PC-9 (cell line): ENCODE results near the gene EBF4. TPM values are rescaled to one million over a fixed set of nuclear protein-coding genes. Genes with fewer than 3 reads are reported as not detected.
"Not testable (repeated sequence)": the region's sequence is repeated elsewhere in the genome, so short reads cannot be mapped to it uniquely, and the experiment has no call there.

Experiments used
- BruUV-seq: library from RNA; stranded (reverse); fragments of 400-500 nt; replicated peaks from 2 replicates; lab custom pipeline; 2021; lab: Mats Ljungman, UMichigan
- CTCF ChIA-PET: fragments of 300-600 bp; sonication (Branson Sonifier 250); formaldehyde crosslinking; loops from one replicate; lab custom pipeline; 2022; ENCODE audit warnings: antibody characterized with exemption; lab: Charles Lee
- POLR2A ChIA-PET: fragments of 300-600 bp; sonication (Branson Sonifier 250); formaldehyde crosslinking; loops from one replicate; lab custom pipeline; 2022; ENCODE audit warnings: antibody characterized with exemption; ENCODE audit not compliant: unreplicated experiment; lab: Charles Lee
- DNase-seq, 2 experiments: peaks; one replicate each; pipeline versions ENCODE4 v3.0.0 to v3.0.0-alpha.2; 2015 to 2022; ENCODE audit warnings: mixed read lengths in 1 of 2
- H2AFZ ChIP-seq: fragments of 200-600 bp; sonication (generic); 2 replicates; pipeline ENCODE4 v1.8.1; 2017; ENCODE audit warnings: antibody characterized with exemption
- H3F3A ChIP-seq: fragments of 200-600 bp; sonication (generic); 2 replicates; pipeline ENCODE4 v1.8.1; 2017; ENCODE audit warnings: antibody characterized with exemption, mild to moderate bottlenecking, low read depth; ENCODE audit not compliant: insufficient read depth
- H3K27ac ChIP-seq: fragments of 200-600 bp; sonication (generic); 2 replicates; pipeline ENCODE4 v1.6.1; 2016; ENCODE audit warnings: mixed run types
- H3K27me3 ChIP-seq: fragments of 200-600 bp; sonication (generic); 2 replicates; pipeline ENCODE4 v1.6.1; 2016; ENCODE audit warnings: low read depth, mixed run types; ENCODE audit not compliant: insufficient read depth
- H3K36me3 ChIP-seq: fragments of 200-600 bp; sonication (generic); 2 replicates; pipeline ENCODE4 v1.6.1; 2016; ENCODE audit warnings: low read depth, mixed run types
- H3K4me1 ChIP-seq: fragments of 200-600 bp; sonication (generic); replicated peaks from 2 replicates; pipeline ENCODE4 v1.6.1; 2016; ENCODE audit warnings: mixed run types; ENCODE audit not compliant: insufficient read depth
- H3K4me2 ChIP-seq: fragments of 200-600 bp; sonication (generic); 2 replicates; pipeline ENCODE4 v1.6.1; 2017; ENCODE audit warnings: mixed run types
- H3K4me3 ChIP-seq: fragments of 200-600 bp; sonication (generic); 2 replicates; pipeline ENCODE4 v1.6.1; 2016; ENCODE audit warnings: mixed run types
- H3K79me2 ChIP-seq: fragments of 200-600 bp; sonication (generic); 2 replicates; pipeline ENCODE4 v1.6.1; 2017; ENCODE audit warnings: low read depth, mixed run types
- H3K9me2 ChIP-seq: fragments of 200-600 bp; sonication (generic); 2 replicates; pipeline ENCODE4 v1.8.1; 2017; ENCODE audit warnings: mild to moderate bottlenecking; ENCODE audit not compliant: insufficient read depth
- H3K9me3 ChIP-seq: fragments of 200-600 bp; sonication (generic); 2 replicates; pipeline ENCODE4 v1.8.1; 2016; ENCODE audit warnings: low read depth; ENCODE audit not compliant: insufficient read depth
- H4K20me1 ChIP-seq: fragments of 200-600 bp; sonication (generic); 2 replicates; pipeline ENCODE4 v1.8.1; 2017; ENCODE audit not compliant: insufficient read depth
- EZH2 ChIP-seq: fragments of 200-600 bp; sonication (generic); IDR thresholded peaks from 2 replicates; pipeline ENCODE4 v1.8.0; 2017; ENCODE audit warnings: antibody characterized with exemption, low read depth
- intact Hi-C: fragments of 100-400 bp; cut with micrococcal nuclease; formaldehyde crosslinking; loops from one replicate; pipeline ENCODE4 v1.10.0; 2022; ENCODE audit not compliant: unreplicated experiment
- total RNA-seq: library from RNA; stranded (reverse); gene quantifications from 2 replicates; pipeline ENCODE4 v1.2.3, GENCODE V29; 2021
- TF ChIP-seq, protein P1 (sequence below): fragments of 200-600 bp; sonication (generic); conservative IDR thresholded peaks from 2 replicates; pipeline ENCODE4 v1.6.1; 2017; ENCODE audit warnings: mixed run types, antibody characterized with exemption, mild to moderate bottlenecking, moderate library complexity

Gene EBF4
- total RNA-seq, 1 experiment from 2014 or later, result 5.1 TPM

- Histone ChIP-seq H3K4me1 (no peaks in the 10 kb centered on the region), H3K79me2 (no peaks in the 10 kb centered on the region), H3K27ac (no peak overlapping the region), H3K4me2 (no peak overlapping the region), H2AFZ (no peak overlapping the region), H3K9me3 (no peaks in the 10 kb centered on the region), H3K9me2 (no peaks in the 10 kb centered on the region), H3F3A (no peaks in the 10 kb centered on the region), H4K20me1 (no peaks in the 10 kb centered on the region), H3K27me3 (peaks cover 77% of the 10 kb centered on the region), H3K36me3 (no peaks in the 10 kb centered on the region), H3K4me3 (no peak overlapping the region)
- ChIA-PET POLR2A (no interaction called here), CTCF (no interaction called here)
- DNase-seq, result no peak
- intact Hi-C loops, result loop anchor here (10.0 kb wide), 1 partner anchor 620 kb away; no protein-coding TSS in a partner anchor
- no peak for TF ChIP-seq EZH2
- TF ChIP-seq, protein P1, sequence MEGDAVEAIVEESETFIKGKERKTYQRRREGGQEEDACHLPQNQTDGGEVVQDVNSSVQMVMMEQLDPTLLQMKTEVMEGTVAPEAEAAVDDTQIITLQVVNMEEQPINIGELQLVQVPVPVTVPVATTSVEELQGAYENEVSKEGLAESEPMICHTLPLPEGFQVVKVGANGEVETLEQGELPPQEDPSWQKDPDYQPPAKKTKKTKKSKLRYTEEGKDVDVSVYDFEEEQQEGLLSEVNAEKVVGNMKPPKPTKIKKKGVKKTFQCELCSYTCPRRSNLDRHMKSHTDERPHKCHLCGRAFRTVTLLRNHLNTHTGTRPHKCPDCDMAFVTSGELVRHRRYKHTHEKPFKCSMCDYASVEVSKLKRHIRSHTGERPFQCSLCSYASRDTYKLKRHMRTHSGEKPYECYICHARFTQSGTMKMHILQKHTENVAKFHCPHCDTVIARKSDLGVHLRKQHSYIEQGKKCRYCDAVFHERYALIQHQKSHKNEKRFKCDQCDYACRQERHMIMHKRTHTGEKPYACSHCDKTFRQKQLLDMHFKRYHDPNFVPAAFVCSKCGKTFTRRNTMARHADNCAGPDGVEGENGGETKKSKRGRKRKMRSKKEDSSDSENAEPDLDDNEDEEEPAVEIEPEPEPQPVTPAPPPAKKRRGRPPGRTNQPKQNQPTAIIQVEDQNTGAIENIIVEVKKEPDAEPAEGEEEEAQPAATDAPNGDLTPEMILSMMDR, result no peak
- BruUV-seq, result TSS peak; percentile 39
Measured at GRCh38 chr20:2694519-2694918, 1.9 kb downstream of the EBF4 start.

DNA sequence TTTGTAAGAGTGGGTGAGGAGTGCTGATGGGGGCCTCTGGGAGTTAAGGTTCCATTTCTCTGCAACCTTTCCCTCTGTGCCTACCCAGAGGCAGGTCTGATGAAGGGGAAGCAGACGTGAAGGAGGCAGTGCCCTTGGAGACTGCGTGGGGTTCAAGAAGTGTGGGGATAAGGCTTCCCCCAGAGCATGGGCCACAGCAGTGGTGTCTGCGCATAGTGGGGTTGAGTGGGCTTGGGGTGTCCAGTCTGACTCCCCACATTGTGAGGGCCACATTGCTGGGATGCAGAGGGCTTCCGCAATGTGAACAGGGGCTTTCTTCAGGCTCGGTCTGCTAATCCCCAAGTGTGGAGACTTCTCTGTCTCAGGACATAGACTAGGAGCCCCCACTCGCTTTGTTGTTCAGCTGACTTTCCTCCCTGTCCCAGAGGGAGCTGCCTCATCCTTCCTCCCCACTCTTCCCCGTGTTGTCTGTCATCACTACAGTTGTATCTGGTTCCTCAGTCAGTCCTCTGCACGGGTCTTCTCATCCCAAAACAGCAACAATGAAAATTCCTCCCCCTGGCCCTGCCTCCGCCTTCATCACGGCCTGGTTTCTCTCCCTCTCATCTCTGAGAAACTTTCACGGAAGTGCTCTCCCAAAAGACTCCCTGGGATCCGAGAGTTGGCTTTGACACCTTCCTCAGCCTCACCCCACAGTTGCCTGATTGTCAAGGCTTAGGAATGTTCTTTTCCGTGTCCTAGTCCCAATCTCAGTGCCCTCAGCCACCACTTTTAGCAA is 2.8 kb downstream of the EBF4 start:
- ChIA-PET POLR2A (no interaction called here), CTCF (no interaction called here)
- Histone ChIP-seq H3K27me3 (peaks cover 79% of the 10 kb centered on the region), H3K9me2 (no peaks in the 10 kb centered on the region), H3K36me3 (no peaks in the 10 kb centered on the region), H3K27ac (no peak overlapping the region), H3K79me2 (no peaks in the 10 kb centered on the region), H3F3A (no peaks in the 10 kb centered on the region), H3K4me1 (no peaks in the 10 kb centered on the region), H3K4me2 (no peak overlapping the region), H3K9me3 (no peaks in the 10 kb centered on the region), H4K20me1 (no peaks in the 10 kb centered on the region), H2AFZ (no peak overlapping the region), H3K4me3 (no peak overlapping the region)
- BruUV-seq, result no TSS peak
- intact Hi-C loops, result loop anchor here (10.0 kb wide), 1 partner anchor 619 kb away; no protein-coding TSS in a partner anchor
- no peak for DNase-seq
- TF ChIP-seq, protein P1, result no peak
- no peak for TF ChIP-seq EZH2

DNA sequence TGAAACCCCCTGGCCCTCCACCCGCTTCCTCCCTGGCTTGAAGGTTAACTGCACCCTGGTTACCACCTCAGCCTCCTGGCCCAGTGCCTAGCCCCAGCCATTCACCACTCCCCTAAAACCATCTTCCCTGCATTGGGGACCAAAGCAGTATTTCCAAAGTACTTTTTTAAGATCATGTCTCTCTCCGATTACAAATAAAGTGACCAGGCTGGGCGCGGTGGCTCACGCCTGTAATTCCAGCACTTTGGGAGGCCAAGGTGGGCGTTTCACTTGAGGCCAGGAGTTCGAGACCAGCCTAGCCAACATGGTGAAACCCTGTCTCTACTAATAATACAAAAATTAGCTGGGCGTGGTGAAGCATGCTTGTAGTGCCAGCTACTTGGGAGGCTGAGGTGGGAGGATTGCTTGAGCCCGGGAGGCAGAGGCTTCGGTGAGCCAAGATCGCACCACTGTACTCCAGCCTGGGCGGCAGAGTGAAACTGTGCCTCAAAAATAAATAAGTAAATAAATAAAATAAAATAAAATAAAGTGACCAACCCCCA is 3.5 kb downstream of the EBF4 start:
- H3K4me2 ChIP-seq, H3K9me3 ChIP-seq, H3K4me1 ChIP-seq, H3K9me2 ChIP-seq, H3F3A ChIP-seq, BruUV-seq, CTCF ChIA-PET, H2AFZ ChIP-seq, H3K27ac ChIP-seq, H3K4me3 ChIP-seq, H4K20me1 ChIP-seq, H3K79me2 ChIP-seq, DNase-seq, H3K36me3 ChIP-seq: not testable (repeated sequence)
- POLR2A ChIA-PET, result interaction anchor here (0.7 kb wide), 1 partner anchor 1123 kb away, joined by 4 read pairs; no protein-coding TSS in a partner anchor
- intact Hi-C loops, result loop anchor here (10.0 kb wide), 1 partner anchor 619 kb away; no protein-coding TSS in a partner anchor
- peaks cover 80% of the 10 kb centered on the region for H3K27me3 ChIP-seq
